DMS79 treated with DMSO at 0.1 percent for 48 hours (cell line): ENCODE measurements around the gene CRB1.

Source experiments
- DNase-seq: peaks from one replicate; lab custom pipeline; 2025; lab: John Stamatoyannopoulos, UW

CRB1 gene

GRCh38 chr1:197343663-197344273 is 75.7 kb downstream of the CRB1 start:
- DNase-seq = no peak

GRCh38 chr1:197351821-197352440 is 83.9 kb downstream of the CRB1 start:
- DNase-seq = no peak

DNA sequence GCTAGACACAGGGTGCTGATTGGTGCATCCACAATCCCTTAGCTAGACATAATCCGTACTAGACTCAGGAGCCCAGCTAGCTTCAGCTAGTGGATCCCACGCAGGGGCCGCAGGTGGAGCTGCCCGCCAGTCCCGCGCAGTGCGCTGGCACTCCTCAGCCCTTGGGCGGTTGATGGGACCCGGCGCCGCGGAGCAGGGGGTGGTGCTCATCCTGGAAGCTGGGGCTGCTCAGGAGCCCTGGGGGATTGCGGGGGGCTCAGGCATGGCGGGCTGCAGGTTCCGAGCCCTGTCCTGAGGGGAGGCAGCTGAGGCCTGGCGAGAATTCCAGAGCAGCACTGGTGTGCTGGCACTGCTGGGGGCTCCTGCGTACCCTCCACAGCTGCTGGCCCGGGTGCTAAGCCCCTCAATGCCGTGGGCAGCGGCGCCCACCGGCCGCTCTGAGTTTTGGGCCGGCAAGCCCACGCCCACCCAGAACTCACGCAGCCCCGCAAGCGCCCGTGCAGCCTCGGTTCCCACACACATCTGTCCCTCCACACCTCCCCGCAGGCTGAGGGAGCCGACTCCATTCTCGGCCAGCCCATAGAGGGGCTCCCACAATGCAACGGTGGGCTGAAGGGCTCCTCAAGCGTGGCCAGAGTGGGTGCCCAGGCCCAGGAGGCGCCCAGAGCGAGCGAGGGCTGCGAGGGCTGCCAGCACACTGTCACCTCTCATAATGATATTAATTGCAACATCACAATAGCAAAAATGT is 87.4 kb downstream of the CRB1 start:
- no peak for DNase-seq

DNA sequence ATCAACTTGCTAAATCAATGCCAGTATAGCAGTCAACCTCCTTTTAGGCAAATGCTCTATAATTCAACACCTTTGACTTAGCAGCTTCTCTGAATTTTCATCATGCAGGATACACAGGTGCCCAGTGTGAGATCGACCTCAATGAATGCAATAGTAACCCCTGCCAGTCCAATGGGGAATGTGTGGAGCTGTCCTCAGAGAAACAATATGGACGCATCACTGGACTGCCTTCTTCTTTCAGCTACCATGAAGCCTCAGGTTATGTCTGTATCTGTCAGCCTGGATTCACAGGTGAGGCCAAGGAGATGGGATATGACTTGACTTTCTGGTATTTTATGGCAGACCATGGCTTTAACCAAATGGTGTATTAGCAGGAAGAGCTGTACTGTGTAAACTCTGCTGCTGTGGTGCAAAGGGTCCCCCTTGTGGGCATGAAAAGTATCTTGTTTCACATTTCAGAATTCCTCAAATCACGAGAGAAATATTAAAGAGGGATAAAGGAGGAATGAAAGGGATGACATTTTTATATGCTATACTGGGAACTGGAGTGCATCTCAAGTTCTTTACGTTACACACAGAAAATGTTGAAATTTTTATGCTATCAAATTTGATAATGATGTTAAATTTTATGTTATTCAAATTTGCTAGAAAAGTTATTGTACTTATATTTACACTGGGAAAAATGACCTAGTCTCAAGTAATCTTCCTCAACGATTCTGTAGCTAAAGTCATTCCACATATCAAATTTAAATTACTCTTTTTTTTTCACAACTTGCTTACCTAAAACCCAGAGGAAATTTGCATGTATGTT is 88.9 kb downstream of the CRB1 start:
- peak; percentile 12 for DNase-seq

GRCh38 chr1:197358959-197359358 is 90.9 kb downstream of the CRB1 start:
- no peak for DNase-seq

GRCh38 chr1:197360068-197360467 is 92.0 kb downstream of the CRB1 start:
- no peak for DNase-seq

- DNase-seq = no peak
Observed at GRCh38 chr1:197362871-197363270, 94.8 kb downstream of the CRB1 start.

DNA sequence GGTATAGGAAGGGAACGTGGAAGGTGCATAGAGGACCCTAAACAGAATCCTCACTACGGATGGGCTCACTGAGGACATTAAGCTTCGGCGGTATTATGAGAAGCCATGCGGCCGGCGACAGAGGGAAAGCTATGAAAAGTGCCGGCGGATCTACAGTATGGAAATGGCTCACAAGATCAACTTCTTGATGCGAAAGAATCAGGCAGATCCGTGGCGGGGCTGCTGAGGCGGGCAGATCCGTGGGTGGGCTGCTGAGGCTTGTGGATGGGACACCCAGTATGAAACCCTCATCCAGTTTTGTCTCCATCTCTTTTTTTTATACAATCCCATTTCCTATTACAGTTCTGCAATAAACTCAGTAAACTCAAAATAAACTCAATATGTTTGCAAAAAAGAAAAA is 95.8 kb downstream of the CRB1 start:
- no peak for DNase-seq

GRCh38 chr1:197366996-197367395 is 98.9 kb downstream of the CRB1 start:
- no peak for DNase-seq

DNA sequence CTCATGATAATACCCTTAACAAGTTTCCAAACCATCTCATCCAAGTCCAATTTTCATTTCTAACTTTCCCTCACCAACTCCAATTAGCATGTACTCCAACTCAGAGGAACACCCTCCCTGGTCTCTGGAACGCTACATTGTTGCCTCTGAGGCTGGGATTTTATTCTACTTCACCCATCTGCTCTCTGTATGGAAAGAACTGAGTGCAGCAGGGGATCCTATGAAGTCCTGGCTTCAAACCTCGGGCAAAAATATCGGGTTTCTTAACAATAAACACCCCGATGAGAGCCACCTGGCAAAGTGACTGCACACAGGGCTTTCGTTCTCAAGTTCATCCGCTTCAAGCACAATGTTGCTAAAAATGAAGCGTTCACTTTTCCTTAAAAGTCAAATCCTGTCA is 99.6 kb downstream of the CRB1 start:
- DNase-seq = no peak

- no peak for DNase-seq
Observed at GRCh38 chr1:197374428-197374827, 106.4 kb downstream of the CRB1 start.

GRCh38 chr1:197384471-197384870 is 116.4 kb downstream of the CRB1 start:
- no peak for DNase-seq

DNA sequence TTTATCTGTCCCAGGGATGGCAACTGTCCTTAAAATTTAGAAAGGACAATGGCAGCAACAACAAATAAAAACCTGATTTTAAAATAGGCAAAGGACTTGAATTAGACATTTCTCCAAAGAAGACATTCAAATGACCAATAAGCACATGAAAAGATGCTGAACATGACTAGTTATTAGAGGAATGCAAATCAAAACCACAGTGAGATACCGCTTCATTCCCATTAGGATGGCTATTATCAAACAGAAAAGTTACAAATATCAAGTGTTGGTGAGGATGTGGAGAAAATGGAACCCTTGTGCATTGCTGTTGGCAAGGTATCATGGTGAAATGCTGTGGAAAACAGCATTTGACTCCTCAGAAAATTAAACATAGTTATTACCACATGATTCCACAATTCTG is 120.7 kb downstream of the CRB1 start:
- no peak for DNase-seq

GRCh38 chr1:197390856-197391255 is 122.8 kb downstream of the CRB1 start:
- no peak for DNase-seq

GRCh38 chr1:197391303-197392226 is 123.5 kb downstream of the CRB1 start:
- no peak for DNase-seq

DNA sequence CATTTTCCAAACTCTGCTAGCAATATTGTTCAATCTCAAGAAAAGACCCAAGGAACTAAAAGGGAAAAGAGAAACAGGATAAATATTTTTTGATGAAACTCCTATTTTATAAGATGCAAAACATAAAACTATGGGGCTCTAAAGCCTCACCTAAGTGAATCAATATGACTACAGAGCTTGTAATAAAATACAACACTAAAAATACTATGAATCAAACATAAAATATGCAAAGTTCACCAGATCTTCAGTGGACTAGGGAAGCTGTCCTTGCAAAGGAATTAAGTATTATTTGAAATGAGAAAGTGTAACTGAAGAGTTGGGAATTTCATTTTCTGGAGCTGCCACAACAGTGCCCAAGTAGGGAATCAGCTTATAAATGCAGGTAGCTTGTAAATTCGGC is 124.5 kb downstream of the CRB1 start:
- DNase-seq = no peak

- DNase-seq = no peak
Observed at GRCh38 chr1:197393105-197393504, 125.1 kb downstream of the CRB1 start.

DNA sequence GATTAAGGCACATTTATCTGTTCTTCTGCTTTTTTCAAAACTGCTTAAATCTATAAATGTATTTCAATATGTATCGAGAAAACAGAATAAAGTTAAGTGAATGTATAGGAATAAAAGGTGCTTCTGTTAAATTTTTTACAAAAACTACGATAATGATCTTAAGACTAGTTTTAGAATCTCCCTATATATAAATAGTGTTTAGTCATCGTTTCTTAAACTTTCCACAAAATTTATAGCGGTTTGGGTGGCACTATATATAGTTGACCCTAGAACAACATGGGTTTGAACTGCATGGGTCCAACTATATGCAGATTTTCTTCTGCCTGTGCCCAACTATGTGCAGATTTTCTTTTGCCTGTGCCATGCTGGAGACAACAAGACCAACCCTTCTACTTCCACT is 125.7 kb downstream of the CRB1 start:
- DNase-seq = no peak

DNA sequence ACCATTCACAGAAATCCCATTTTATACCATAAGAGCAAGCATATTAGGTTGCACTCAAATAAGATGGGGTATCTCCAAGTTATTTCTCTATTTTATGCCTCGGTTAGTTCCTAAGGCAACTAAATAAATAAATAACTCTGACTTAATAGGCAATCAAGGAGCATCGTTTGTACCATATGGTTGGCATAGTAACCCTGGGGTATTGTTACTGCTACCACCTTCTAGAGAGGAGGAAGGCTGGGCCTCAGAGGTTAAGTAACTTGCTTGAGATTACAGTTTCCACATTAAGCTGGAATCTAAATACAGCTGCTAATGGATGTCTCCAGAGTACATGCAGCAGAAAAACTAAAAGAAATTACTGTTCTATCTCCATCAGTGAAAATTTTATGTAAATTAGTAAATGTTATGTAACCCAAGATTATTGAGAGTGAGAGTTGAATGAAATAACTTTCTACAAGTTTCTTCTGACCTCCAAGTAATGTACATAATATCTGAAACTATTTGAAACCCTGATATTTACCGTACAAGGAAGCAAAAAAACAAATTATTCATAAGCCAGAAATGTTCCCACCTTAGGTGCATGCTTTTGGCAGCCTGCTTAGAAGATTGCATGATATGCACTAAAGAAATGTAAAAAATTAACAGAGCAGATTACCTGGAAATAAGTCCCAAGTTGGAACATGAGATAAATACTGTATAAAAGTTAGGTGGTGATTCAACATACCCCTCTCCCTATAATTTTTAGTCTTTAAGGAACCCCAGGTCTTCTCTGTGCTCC is 127.0 kb downstream of the CRB1 start:
- DNase-seq = no peak

DNA sequence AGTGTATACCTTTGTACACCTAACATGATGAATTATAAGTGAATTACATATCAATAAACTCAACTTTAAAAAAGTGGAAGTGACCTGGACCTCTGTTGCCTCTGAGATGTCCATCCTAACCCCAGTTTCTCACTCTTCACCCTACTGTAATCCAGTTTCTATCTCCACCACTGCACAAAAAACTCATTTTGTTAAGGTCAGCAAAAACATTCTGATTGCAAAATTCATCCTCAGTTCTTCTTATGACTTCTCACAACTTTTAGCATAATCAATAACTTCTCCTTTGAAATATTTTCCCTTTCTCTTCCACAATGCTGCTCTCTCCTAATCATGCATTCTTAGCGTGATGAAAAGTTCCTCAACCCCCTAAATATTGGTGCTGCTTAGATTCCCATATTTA is 129.8 kb downstream of the CRB1 start:
- no peak for DNase-seq
